ENCODE measurements around the gene SYT12.
"Not testable (repeated sequence)": the region's sequence is repeated elsewhere in the genome, so short reads cannot be mapped to it uniquely, and the experiment has no call there.

SYT12 gene

DNA sequence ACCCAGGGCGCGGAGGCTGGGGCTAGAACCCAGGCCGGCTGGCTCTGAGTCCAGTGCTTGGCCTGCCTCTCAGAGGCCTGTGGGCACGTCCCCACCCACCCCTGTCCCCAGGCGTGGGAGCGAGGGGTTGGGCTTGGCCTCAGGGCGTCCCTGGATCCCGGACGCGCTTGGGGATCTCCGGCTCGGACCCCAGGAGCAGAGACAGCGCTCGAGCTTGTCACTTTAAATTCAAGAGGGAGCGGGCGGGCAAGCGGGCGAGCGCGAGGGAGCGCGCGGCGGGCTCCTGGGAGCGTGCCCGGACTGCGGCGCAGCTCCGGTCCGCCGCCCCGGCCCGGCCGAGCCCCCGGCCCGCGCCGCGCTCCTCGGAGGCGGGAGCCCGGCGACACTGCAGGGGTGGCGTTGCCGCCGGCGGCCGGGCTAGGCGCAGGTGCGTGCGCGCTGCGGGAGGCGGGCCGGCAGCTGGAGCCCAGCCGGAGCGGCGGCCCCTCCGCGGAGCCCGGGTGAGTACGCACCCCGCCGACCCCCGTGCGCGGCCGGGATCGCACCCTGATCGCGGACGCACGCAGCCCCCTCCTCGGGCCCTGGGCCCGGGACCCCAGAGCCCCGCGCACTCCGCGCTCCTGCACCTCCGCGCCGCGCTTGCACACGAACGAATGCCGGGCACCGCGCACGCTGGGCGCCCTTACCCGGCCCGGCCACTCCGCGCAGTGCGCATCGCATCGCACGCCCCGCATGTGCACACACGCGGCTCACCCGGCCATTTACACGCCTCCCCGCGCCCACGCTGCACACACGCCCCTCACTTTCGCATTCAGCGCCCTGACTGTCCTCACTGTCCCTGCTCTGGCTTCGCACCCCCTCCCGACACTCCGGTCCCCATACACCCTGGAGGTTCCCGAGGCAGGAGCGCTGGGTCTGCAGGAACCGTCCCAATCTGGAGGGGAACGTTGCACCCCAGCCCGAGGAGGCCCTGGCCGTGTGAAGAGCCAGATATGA, at the start of gene SYT12:
SYT12 (plus strand) TSS at position 174 of the 996 bp plus-strand sequence. CDS start 7,011 bp downstream, outside the sequence.
- no peak for DNase-seq

DNA sequence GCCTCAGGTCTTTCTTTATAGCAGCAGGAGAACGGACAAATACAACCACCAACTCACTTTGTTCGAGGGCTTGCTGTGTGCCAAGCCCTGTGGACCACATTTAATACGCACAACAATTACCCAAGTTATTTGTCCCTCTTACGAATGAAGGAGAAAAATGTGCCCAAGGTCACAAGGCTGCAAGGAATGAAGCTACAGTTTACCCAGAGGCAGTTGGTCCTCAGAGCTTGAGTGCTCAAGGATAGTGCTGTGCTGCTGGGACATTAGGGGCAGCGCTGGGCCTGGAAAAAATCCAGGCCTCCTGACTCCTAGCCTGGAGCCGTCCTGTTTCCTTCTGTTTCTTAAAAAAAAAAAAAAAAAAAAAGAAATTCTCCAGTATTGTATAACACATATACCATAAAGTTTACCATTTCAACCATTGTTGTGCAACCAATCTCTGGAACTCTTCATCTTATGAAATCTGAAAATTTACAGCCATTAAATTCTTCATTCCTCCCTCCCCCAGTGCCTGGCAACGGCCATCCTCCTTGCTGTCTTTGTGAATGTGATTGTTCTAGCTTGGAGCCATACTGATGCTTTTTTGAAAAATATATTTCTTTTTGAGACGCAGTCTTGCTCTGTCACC, 48.9 kb upstream of the SYT12 start:
- no peak for DNase-seq

GRCh38 chr11:66974724-66975404, 48.1 kb upstream of the SYT12 start, which contains the start of gene C11orf86:
Gene C11orf86, plus strand, starts transcription at chr11:66975304. Its CDS starts 59 bp downstream, at chr11:66975363.
- DNase-seq, result no peak

DNA sequence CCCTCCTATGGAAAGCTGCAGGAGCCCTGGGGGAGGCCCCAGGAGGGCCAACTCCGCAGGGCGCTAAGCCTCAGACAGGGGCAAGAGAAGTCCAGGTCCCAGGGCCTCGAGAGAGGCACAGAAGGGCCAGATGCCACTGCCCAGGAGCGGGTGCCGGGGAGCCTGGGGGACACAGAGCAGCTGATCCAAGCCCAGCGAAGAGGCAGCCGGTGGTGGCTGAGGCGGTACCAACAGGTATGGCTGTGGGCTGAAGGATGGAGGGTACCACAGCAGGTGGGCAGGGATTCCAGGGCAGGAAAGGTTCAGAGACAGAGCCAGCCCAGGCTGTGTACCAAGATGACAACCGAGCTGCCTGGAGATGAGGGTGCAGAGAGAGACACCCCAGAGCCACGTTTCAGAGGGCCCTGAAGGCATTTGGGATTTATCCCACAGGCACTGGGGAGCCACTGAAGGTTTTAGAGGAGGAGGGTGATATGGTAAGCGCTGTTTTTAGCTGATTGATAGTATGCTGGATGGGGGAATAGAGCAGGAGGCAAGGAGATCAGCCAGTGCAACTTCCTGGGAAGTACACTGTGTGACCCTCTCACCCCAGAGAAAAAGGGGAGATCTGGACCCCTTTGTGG, 47.4 kb upstream of the SYT12 start:
- no peak for DNase-seq

GRCh38 chr11:66976028-66976467, 46.9 kb upstream of the SYT12 start:
- DNase-seq, result no peak

- DNase-seq, result no peak
Observed at GRCh38 chr11:66976925-66977324, 46.0 kb upstream of the SYT12 start.

DNA sequence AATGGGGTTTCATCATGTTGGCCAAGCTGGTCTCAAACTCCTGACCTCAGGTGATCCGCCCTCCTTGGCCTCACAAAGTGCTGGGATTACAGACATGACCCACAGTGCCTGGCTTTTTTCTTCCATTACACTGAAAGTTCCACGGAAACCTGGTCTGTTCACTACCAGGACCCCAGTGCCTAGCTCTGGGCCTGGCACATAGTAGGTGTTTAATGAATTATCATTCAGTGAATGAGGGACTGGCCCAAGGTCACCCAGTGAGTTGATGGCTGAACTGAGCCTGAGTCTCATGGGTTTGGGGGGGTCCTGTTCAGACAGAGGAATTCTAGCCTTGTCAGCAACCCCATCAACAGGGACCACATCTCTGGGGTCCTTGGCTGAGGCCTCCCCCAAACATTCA, 44.7 kb upstream of the SYT12 start:
- DNase-seq, result no peak

GRCh38 chr11:66978717-66979116, 44.2 kb upstream of the SYT12 start:
- no peak for DNase-seq

- DNase-seq, result no peak
Observed at GRCh38 chr11:66979336-66979980, 43.5 kb upstream of the SYT12 start.

- no peak for DNase-seq
Observed at GRCh38 chr11:66981976-66982578, 40.9 kb upstream of the SYT12 start.

DNA sequence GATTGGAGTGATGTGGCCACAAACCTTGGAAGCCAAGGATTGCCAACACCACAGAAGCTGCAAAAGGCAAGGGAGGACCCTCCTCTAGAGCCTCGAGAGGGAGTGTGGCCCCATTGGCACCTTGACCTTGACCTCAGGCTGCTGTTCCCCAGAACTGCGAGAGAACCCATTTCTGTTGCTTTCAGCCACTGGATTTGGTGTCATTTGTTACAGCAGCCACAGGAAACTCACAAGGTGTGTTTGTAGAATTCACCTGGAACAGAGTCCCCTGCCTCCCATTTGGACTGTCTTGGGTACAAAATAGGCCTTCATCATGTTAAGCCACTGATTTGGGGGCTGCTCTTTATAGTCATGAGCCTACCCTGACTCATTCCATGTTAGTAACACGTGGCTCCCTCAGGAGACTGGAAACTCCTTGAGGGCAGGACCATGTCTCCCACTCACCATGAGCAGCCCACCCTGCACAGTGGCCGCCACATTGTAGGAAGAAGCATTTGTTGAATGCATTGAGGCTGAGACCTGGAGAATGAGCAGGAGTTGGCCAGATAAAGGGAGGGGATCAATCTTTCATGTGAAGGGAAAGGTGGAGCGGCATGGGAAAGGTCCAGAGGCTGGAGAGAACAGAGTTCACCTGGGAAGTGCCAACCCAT, 39.5 kb upstream of the SYT12 start:
- DNase-seq, result no peak

DNA sequence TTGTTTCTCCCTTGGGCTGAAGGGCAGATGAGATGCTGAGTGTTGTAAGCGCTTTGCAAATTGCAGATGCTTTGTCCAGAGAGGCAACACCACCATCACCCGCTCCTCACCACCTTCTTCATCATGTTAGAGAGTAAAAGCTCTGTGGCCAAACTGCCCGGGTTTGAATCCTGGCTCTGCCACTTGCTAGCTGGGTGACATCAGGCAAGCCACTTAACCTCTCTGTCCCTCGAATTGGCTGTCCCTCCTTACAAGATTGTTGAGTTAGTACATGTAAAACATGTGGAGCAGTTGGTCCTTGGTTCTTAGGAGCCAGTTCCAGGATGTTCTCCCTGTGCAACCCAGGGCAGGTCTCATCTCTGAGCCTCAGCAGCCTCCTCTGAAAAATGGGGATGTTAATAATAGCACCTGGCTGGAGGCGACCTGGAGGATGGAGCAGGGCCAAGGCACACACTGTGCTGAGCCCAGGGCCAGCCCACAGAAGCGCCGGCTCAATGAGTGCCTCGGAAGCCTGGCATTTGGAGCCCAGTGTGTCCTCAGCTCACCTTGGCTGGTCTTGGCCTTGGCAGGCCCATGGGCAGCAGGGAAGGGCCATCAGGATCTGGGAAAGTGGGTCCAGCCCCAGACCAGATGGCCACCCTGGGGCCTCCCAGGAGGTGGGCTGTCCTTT, 37.3 kb upstream of the SYT12 start:
- DNase-seq, result no peak

DNA sequence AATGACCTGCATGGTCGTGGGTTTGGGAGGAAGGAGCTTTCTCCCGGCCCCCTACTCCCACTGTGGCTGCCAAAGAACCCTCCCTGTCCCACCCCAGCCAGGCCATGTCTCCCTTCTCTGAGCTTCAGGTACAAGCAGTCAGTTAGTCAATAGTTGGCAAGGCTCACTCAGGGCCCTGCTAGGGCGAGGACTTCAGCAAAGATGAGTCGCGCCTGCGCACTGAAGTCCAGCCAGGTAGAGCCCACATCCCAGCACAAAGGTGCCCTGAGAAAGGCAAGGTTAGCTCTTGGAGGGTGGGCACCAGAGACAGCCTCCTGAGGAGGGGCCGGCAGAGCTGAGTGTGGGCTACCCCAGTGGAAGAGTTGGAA, 36.8 kb upstream of the SYT12 start:
- DNase-seq, result no peak

DNA sequence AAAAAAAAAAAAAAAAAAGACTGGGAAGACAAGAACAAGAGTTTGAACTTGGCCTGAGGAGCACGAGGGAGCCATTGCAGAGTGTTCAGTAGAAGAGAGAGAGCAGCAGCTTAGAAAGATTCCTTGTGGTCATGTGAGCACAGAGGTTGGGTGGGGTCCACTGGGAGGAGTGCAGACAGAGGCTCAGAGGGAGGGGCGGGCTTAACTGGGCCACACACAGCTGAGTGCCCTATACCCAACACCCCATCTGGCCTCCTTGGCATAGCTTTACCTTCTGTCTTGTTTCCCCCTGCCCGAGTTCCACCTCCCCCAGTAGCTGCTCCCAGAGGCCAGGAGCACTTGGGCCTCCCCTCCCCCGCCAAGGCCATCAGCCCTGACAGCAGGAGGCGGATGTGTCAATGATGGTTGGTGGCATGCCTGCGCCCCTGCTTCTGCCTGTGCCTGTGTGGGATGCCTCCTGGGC, 35.7 kb upstream of the SYT12 start:
- no peak for DNase-seq

DNA sequence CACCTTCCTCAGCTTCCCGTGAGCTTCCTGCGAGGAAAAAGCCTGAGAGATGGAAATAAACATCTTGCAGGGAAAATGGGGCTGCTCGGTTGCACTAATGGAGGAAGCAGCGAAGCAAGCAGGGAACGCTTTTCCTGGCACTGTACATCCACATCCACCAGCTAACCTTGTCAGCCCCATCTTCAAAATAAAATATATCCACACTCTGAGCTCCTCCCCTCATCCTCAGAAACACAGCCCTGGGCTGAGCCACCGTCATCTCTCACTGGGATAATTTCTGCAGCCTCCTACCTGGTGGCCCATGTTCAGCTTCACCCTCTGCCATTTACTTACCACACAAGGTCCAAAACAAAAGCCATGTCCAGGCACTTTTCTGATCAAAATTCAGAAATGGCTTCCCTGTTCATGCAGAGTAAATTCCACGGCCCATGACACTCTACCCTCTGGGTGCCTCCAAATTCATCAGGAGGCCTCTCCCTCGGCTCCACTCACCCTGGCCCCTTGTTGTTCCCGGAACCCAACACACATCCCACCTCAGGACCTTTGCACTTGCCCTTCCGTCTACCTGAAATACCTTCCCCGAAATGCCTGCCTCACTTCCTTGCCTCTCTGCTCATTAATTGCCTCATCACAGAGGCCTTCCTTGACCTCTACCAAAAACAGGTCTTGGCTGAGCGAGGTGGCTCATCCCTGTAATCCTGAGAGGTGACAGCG, 34.9 kb upstream of the SYT12 start:
- no peak for DNase-seq

DNA sequence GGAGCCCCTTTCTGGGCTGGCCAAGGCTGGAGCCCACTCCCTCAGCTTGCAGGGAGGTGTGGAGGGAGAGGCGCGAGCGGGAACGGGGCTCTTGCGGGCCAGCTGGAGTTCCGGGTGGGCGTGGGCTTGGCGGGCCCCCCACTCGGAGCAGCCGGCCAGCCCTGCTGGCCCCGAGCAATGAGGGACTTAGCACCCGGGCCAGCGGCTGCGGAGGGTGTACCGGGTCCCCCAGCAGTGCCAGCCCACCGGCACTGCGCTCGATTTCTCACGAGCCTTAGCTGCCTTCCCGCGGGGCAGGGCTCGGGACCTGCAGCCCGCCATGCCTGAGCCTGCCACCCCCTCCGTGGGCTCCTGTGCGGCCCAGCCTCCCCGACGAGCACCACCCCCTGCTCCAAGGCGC, 34.2 kb upstream of the SYT12 start:
- DNase-seq, result not testable (repeated sequence)

GRCh38 chr11:66989360-66989759, 33.6 kb upstream of the SYT12 start:
- not testable (repeated sequence) for DNase-seq

DNA sequence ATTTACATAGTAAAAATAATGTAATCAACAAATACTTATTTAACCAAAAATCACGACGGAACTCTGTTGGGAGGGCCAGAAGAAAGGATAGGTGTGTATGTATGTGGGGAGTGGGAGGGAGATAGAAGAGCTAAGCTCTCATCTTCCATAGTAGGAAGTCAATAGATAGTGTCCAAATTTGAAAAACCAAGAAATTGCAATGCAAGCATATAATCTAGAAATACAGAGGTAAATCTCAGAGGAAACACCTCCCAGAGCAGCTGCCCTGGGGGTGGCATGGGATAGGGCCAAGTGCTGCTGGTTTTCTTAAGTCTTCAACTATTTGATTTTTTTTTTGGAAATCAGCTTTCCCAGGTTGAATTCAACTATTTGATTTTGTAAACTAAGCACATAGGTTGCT, 30.9 kb upstream of the SYT12 start:
- DNase-seq, result no peak

DNA sequence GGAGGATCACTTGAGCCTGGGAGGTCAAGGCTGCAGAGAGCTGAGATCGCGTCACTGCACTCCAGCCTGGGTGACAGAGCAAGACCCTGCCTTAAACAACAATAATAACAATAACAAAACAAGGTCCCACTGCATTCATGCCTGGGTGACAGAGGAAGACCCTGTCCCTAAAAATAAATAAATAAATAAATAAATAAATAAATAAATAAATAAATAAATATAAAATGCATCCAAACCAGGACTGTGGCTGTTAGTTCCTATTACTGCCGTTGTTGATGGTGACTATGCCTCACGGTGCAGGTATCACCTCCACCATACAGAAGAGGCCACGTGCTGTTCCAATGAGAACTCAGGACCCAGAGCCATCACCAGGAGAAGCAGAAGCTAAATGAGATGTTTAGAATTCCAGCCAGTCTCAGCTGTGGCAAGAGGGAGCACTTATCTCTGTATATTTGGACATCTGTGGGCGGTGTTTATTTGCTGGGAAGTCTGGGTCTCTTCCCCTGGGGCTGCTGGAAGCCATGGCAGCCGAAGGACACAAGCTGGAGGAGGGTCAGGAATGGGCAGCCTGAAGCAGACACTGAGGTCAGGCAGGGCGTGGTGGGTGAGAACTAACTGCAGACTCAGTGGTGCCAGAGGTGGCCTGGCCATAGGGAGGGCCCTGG, 26.2 kb upstream of the SYT12 start:
- no peak for DNase-seq
